ENCODE measurements around the gene PPM1D. TPM values are rescaled to one million over a fixed set of nuclear protein-coding genes. Genes with fewer than 3 reads are reported as not detected.
A peak's percentile ranks its signal among the peaks of the same experiment; 100 is the strongest.

PPM1D gene
- total and polyA plus RNA-seq, 2 experiments from 2014 or later, result 7.8 to 13.3 TPM

GRCh38 chr17:60577147-60577915, 22.7 kb upstream of the PPM1D start:
- no peak overlapping the region for H3K27ac ChIP-seq (ENCODE audit: low read depth)
- H3K36me3 ChIP-seq (ENCODE audit: insufficient read depth), result no peaks in the 10 kb centered on the region
- H3K27me3 Mint-ChIP-seq (ENCODE audit: insufficient read depth, low read depth, poor library complexity), result peaks cover 4% of the 10 kb centered on the region
- no peaks in the 10 kb centered on the region for H3K27me3 ChIP-seq (ENCODE audit: insufficient read depth)
- no peak overlapping the region for H3K4me3 ChIP-seq
- no peaks in the 10 kb centered on the region for H4K20me1 ChIP-seq (replicated peaks; ENCODE audit: insufficient read depth)
- peak; percentile 47 for DNase-seq (ENCODE audit: low spot score)
- no peaks in the 10 kb centered on the region for H3K9me2 ChIP-seq (ENCODE audit: insufficient read depth)
- H3K4me1 ChIP-seq (ENCODE audit: insufficient read depth), result peaks cover 6% of the 10 kb centered on the region; the same call in 1 of the 2 replicates
- H2AFZ ChIP-seq, result peak overlapping the region; percentile 86
- peak; percentile 90 for ATAC-seq
- H3K36me3 Mint-ChIP-seq (ENCODE audit: low read depth), result no peaks in the 10 kb centered on the region
- peaks cover 14% of the 10 kb centered on the region for H3K4me1 Mint-ChIP-seq
- no peaks in the 10 kb centered on the region for H3F3A ChIP-seq (replicated peaks; ENCODE audit: low read depth)
- 0 out of 2 replicates have a peak overlapping the region, but pooled peaks have one; percentile 27 for H3K27ac Mint-ChIP-seq
- no peak overlapping the region for H3K4me3 Mint-ChIP-seq
- peak in 1 of 2 experiments; percentile 54; a peak in 2 of 4 replicates for TF ChIP-seq CTCF (conservative IDR thresholded peaks at IDR 0.05; ENCODE audit: low read depth in 2 of 2)
- no peak for TF ChIP-seq STAT1 (IDR thresholded peaks at IDR 0.05; ENCODE audit: unreplicated experiment)
- H3K9me3 Mint-ChIP-seq, result peaks cover 9% of the 10 kb centered on the region; the same call in 2 of the 3 replicates
- H3K4me2 ChIP-seq, result no peak overlapping the region
- H3K79me2 ChIP-seq (replicated peaks; ENCODE audit: insufficient read depth), result no peaks in the 10 kb centered on the region

GRCh38 chr17:60579090-60579489, 20.9 kb upstream of the PPM1D start:
- Histone ChIP-seq H4K20me1 (replicated peaks; ENCODE audit: insufficient read depth) (no peaks in the 10 kb centered on the region), H3F3A (replicated peaks; ENCODE audit: low read depth) (no peaks in the 10 kb centered on the region), H2AFZ (no peak overlapping the region), H3K27ac (ENCODE audit: low read depth) (no peak overlapping the region), H3K4me3 (no peak overlapping the region), H3K36me3 (ENCODE audit: insufficient read depth) (no peaks in the 10 kb centered on the region), H3K4me1 (ENCODE audit: insufficient read depth) (peaks cover 6% of the 10 kb centered on the region; the same call in 1 of the 2 replicates), H3K4me2 (no peak overlapping the region), H3K27me3 (ENCODE audit: insufficient read depth) (no peaks in the 10 kb centered on the region), H3K9me2 (ENCODE audit: insufficient read depth) (no peaks in the 10 kb centered on the region), H3K79me2 (replicated peaks; ENCODE audit: insufficient read depth) (no peaks in the 10 kb centered on the region)
- no peak for ATAC-seq
- H3K36me3 Mint-ChIP-seq (ENCODE audit: low read depth), result no peaks in the 10 kb centered on the region
- H3K4me1 Mint-ChIP-seq, result peaks cover 14% of the 10 kb centered on the region
- H3K27ac Mint-ChIP-seq, result no peak overlapping the region
- DNase-seq (ENCODE audit: low spot score), result no peak
- H3K4me3 Mint-ChIP-seq, result no peak overlapping the region
- peaks cover 4% of the 10 kb centered on the region for H3K27me3 Mint-ChIP-seq (ENCODE audit: insufficient read depth, low read depth, poor library complexity)
- H3K9me3 Mint-ChIP-seq, result peaks cover 9% of the 10 kb centered on the region; the same call in 2 of the 3 replicates
- no peak for TF ChIP-seq NANOG (IDR thresholded peaks at IDR 0.05; ENCODE audit: borderline replicate concordance)
- no peak for TF ChIP-seq POLR2AphosphoS5 (IDR thresholded peaks at IDR 0.05; ENCODE audit: low read depth)
- TF ChIP-seq CTCF (conservative IDR thresholded peaks at IDR 0.05; ENCODE audit: low read depth in 2 of 2), result no peak
- no peak for TF ChIP-seq ZNF462 (CRISPR knock-in tag; IDR thresholded peaks at IDR 0.05)
- TF ChIP-seq ZNF114 (CRISPR knock-in tag; IDR thresholded peaks at IDR 0.05), result no peak
- no peak for TF ChIP-seq EZH2 (IDR thresholded peaks at IDR 0.05; ENCODE audit: low read depth, unreplicated experiment)
- TF ChIP-seq EZH2phosphoT487 (IDR thresholded peaks at IDR 0.05; ENCODE audit: unreplicated experiment), result no peak
- TF ChIP-seq ETS1 (IDR thresholded peaks at IDR 0.05), result no peak

Data from GM23338 (cell line).